CD4-positive, alpha-beta memory T cell (primary cell): ENCODE measurements around the gene BPGM. TPM values are rescaled to one million over a fixed set of nuclear protein-coding genes. Genes with fewer than 3 reads are reported as not detected.

Experiments
- CTCF ChIA-PET: fragments of 350-600 bp; sonication (Branson Sonifier 250); formaldehyde crosslinking; loops from one replicate; lab custom pipeline; 2021; ENCODE audit warnings: inconsistent platforms; ENCODE audit not compliant: partially characterized antibody; lab: Charles Lee
- POLR2A ChIA-PET: fragments of 350-600 bp; sonication (Branson Sonifier 250); formaldehyde crosslinking; loops from one replicate; lab custom pipeline; 2021; ENCODE audit not compliant: partially characterized antibody; lab: Charles Lee
- DNase-seq, 5 donors: peaks; one replicate each; pipeline versions ENCODE4 v3.0.0 to v3.0.0-alpha.2; 2020 to 2022; ENCODE audit warnings: mixed read lengths in 1 of 5
- H3K27ac ChIP-seq: one replicate; pipeline ENCODE4 v1.7.0; 2013; ENCODE audit warnings: low read depth, low read length
- H3K27me3 ChIP-seq: 2 replicates; pipeline ENCODE4 v1.7.0; 2013; ENCODE audit warnings: mild to moderate bottlenecking, low read length, moderate library complexity; ENCODE audit not compliant: insufficient read depth
- H3K36me3 ChIP-seq: 2 replicates; pipeline ENCODE4 v1.7.0; 2013; ENCODE audit warnings: mild to moderate bottlenecking, low read length, moderate library complexity; ENCODE audit not compliant: insufficient read depth
- H3K4me1 ChIP-seq: 2 replicates; pipeline ENCODE4 v1.7.0; 2013; ENCODE audit warnings: mild to moderate bottlenecking, low read length, moderate library complexity; ENCODE audit not compliant: insufficient read depth
- H3K4me3 ChIP-seq, 2 donors: one replicate each; pipeline ENCODE4 v1.7.0; 2013; ENCODE audit warnings: low read length in 2 of 2, mild to moderate bottlenecking in 1 of 2
- H3K9me3 ChIP-seq, 2 donors: one replicate each; pipeline ENCODE4 v1.7.0; 2013; ENCODE audit warnings: low read length in 2 of 2, control low read depth in 1 of 2; ENCODE audit not compliant: control insufficient read depth in 1 of 2
- H3K27ac Mint-ChIP-seq, 7 donors: one replicate each; pipeline ENCODE4 v1.8.0; 2020 to 2021; ENCODE audit warnings: mixed read lengths in 7 of 7, mild to moderate bottlenecking in 6 of 7, inconsistent platforms in 3 of 7, moderate library complexity in 3 of 7
- H3K27me3 Mint-ChIP-seq, 2 donors: one replicate each; pipeline ENCODE4 v1.8.0; 2020 to 2021; ENCODE audit warnings: mixed read lengths in 2 of 2
- H3K36me3 Mint-ChIP-seq, 2 donors: one replicate each; pipeline ENCODE4 v1.8.0; 2020 to 2021; ENCODE audit warnings: mixed read lengths in 2 of 2, inconsistent platforms in 1 of 2, mild to moderate bottlenecking in 1 of 2
- H3K4me1 Mint-ChIP-seq, 4 donors: one replicate each; pipeline ENCODE4 v1.8.0; 2020 to 2021; ENCODE audit warnings: mixed read lengths in 4 of 4, mild to moderate bottlenecking in 1 of 4
- H3K4me3 Mint-ChIP-seq, 8 donors: one replicate each; pipeline ENCODE4 v1.8.0; 2020 to 2021; ENCODE audit warnings: mixed read lengths in 8 of 8, mild to moderate bottlenecking in 7 of 8, moderate library complexity in 6 of 8, inconsistent platforms in 3 of 8
- H3K9me3 Mint-ChIP-seq, 8 donors: one replicate each; pipeline ENCODE4 v1.8.0; 2020 to 2021; ENCODE audit warnings: mixed read lengths in 8 of 8, mild to moderate bottlenecking in 5 of 8, inconsistent platforms in 3 of 8, moderate library complexity in 1 of 8
- intact Hi-C: fragments of 100-400 bp; cut with micrococcal nuclease; formaldehyde crosslinking; loops from one replicate; pipeline ENCODE4 v1.15.1; 2023
- polyA plus RNA-seq, 2 donors: library from polyadenylated mRNA; unstranded; fragments of 300-500 nt; fragmentation: Illumina TruSeq; gene quantifications; one replicate each; pipeline ENCODE4 v1.2.3, GENCODE V29; 2021
- total RNA-seq, 2 experiments: library from RNA; stranded (reverse); gene quantifications; one replicate each; pipeline ENCODE4 v1.2.3, GENCODE V29; 2021

The BPGM gene
- total and polyA plus RNA-seq, 4 experiments from 2014 or later, result 13.7 to 27.8 (median 18.4) TPM

DNA sequence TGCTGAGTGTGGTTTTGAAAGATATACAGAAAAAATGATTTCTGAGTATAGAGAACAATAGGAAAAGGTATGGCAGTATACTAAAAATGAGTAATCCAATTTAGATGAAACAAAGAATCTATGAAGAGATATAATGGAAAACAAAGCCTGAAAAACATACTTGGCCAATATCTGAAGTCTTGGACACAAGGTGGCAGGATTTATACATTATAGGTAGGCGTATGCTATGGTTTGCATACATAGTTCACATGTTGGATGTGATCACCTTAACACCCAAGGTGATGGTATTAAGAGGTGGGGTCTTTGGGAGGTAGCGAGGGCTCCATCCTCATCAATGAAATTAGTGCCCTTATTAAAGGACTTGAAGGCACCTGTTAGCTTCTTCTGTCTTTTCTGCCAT is 34.5 kb upstream of the BPGM start:
- intact Hi-C loops, result loop anchor here (1.0 kb wide), 1 partner anchor 342 kb away; no protein-coding TSS in a partner anchor
- Mint-ChIP-seq H3K4me1 (peaks cover 0 to 2% (median 0%) of the 10 kb centered on the region in 4 donors), H3K27ac (no peak overlapping the region), H3K36me3 (no peaks in the 10 kb centered on the region), H3K27me3 (peaks cover 21 to 24% of the 10 kb centered on the region in 2 donors), H3K4me3 (no peak overlapping the region), H3K9me3 (peaks cover 0 to 2% (median 0%) of the 10 kb centered on the region in 8 donors)
- H3K27ac ChIP-seq, result no peak overlapping the region
- no peak for DNase-seq
- CTCF ChIA-PET, result interaction anchor here (0.9 to 3.6 kb wide), 7 partner anchors 10 to 342 kb away, joined by 3 to 15 read pairs (median 8); no protein-coding TSS in a partner anchor
- POLR2A ChIA-PET, result no interaction called here
- H3K27me3 ChIP-seq, result no peaks in the 10 kb centered on the region
- no peaks in the 10 kb centered on the region for H3K4me1 ChIP-seq
- H3K9me3 ChIP-seq, result no peaks in the 10 kb centered on the region
- no peaks in the 10 kb centered on the region for H3K36me3 ChIP-seq
- no peak overlapping the region for H3K4me3 ChIP-seq

- no peaks in the 10 kb centered on the region for H3K4me1 ChIP-seq
- H3K36me3 ChIP-seq, result no peaks in the 10 kb centered on the region
- Mint-ChIP-seq H3K9me3 (peaks cover 0 to 2% (median 0%) of the 10 kb centered on the region in 8 donors), H3K27me3 (peaks cover 20 to 21% of the 10 kb centered on the region in 2 donors), H3K4me3 (no peak overlapping the region), H3K27ac (no peak overlapping the region), H3K36me3 (no peaks in the 10 kb centered on the region), H3K4me1 (peaks cover 0 to 2% (median 0%) of the 10 kb centered on the region in 4 donors)
- intact Hi-C loops, result no loop called here
- ChIA-PET CTCF (interaction anchor here (0.9 to 3.6 kb wide), 2 partner anchors 9 to 181 kb away, joined by 3 to 15 read pairs; no protein-coding TSS in a partner anchor), POLR2A (no interaction called here)
- H3K4me3 ChIP-seq, result no peak overlapping the region
- no peaks in the 10 kb centered on the region for H3K27me3 ChIP-seq
- H3K27ac ChIP-seq, result no peak overlapping the region
- H3K9me3 ChIP-seq, result no peaks in the 10 kb centered on the region
- no peak for DNase-seq
These were observed 32.9 kb upstream of the BPGM start for GRCh38 chr7:134613623-134614347.

DNA sequence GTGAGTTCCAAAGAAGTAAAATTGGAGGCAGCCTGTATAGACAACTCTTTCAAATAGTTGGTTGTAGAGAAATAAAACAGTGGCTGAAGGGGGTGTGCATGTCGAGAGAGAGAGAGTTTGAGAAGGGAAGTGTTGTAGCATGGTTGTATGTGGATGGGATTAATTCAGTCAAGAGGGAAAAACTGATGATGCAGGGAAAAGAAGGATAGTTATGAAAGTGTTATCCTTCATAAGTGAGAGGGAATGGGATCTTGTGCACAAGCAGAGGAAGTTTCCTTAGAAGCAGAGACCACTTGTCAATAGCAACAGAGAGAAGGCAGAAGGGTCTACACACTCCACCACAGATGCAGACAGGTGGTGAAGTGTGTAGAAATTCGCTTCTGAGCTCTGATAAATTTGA is 30.0 kb upstream of the BPGM start:
- peaks cover 0 to 2% (median 0%) of the 10 kb centered on the region in 8 donors for H3K9me3 Mint-ChIP-seq
- H3K27me3 Mint-ChIP-seq, result peaks cover 13 to 14% of the 10 kb centered on the region in 2 donors
- H3K36me3 Mint-ChIP-seq, result no peaks in the 10 kb centered on the region
- Histone ChIP-seq H3K36me3 (no peaks in the 10 kb centered on the region), H3K9me3 (no peaks in the 10 kb centered on the region), H3K4me3 (no peak overlapping the region), H3K27me3 (no peaks in the 10 kb centered on the region), H3K27ac (no peak overlapping the region), H3K4me1 (no peaks in the 10 kb centered on the region)
- DNase-seq, result no peak
- intact Hi-C loops, result no loop called here
- H3K4me1 Mint-ChIP-seq, result peaks cover 0 to 2% (median 0%) of the 10 kb centered on the region in 4 donors
- POLR2A ChIA-PET, result no interaction called here
- CTCF ChIA-PET, result interaction anchor here (9.1 kb wide), 1 partner anchor 9 kb away, joined by 53 read pairs; no protein-coding TSS in a partner anchor
- H3K4me3 Mint-ChIP-seq, result no peak overlapping the region
- H3K27ac Mint-ChIP-seq, result no peak overlapping the region

DNA sequence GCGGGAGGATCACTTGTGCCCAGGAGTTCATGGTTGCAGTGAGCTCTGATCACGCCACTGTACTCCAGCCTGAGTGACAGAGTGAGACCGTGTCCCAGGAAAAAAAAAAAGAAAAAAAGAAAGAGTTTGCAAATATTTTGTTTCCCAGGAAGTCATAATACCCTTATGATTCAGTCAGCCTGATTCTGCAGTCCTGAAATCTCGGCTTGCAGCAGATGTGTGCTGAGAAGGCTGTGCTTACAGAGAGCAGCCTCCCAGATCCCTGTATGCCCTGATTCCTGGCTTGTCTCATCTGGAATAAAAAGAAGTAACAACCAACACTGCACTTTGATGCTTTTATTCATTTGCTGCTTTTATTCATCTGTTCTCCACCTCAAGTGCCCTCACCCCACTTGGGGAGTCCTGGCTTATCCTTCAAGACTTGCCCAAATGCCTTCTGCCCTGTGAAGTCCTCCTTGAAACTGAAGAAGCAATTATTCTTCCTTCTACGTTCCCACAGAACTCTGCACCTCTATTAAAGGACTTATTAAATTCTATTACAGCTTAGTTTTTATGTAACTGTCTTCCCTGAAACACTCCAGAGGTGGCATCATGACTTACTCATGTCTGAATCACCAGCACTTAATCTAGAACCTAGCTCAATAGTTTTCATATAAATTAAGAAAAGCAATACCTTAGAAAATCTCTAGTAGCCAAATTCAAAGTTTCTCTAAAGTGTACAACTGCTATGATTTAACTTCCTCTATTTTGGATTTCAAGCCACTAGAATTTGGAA is 27.7 kb upstream of the BPGM start:
- intact Hi-C loops, result no loop called here
- ChIA-PET POLR2A (no interaction called here), CTCF (interaction anchor here (9.1 kb wide), 1 partner anchor 11 kb away, joined by 53 read pairs; no protein-coding TSS in a partner anchor)
- no peak overlapping the region for H3K27ac ChIP-seq
- Mint-ChIP-seq H3K4me3 (no peak overlapping the region), H3K4me1 (no peaks in the 10 kb centered on the region), H3K27me3 (peaks cover 16 to 23% of the 10 kb centered on the region in 2 donors), H3K36me3 (no peaks in the 10 kb centered on the region), H3K27ac (no peak overlapping the region), H3K9me3 (no peaks in the 10 kb centered on the region)
- no peaks in the 10 kb centered on the region for H3K9me3 ChIP-seq
- H3K27me3 ChIP-seq, result peaks cover 9% of the 10 kb centered on the region
- H3K4me3 ChIP-seq, result no peak overlapping the region
- no peaks in the 10 kb centered on the region for H3K4me1 ChIP-seq
- DNase-seq, result no peak
- H3K36me3 ChIP-seq, result no peaks in the 10 kb centered on the region

- no peaks in the 10 kb centered on the region for H3K36me3 Mint-ChIP-seq
- H3K4me3 Mint-ChIP-seq, result no peak overlapping the region
- CTCF ChIA-PET, result interaction anchor here (0.7 to 9.1 kb wide), 4 partner anchors 12 to 187 kb away, joined by 3 to 53 read pairs (median 4); no protein-coding TSS in a partner anchor
- Histone ChIP-seq H3K9me3 (no peaks in the 10 kb centered on the region), H3K4me1 (no peaks in the 10 kb centered on the region), H3K27ac (no peak overlapping the region), H3K4me3 (no peak overlapping the region), H3K36me3 (no peaks in the 10 kb centered on the region), H3K27me3 (peaks cover 9% of the 10 kb centered on the region)
- peaks cover 18 to 26% of the 10 kb centered on the region in 2 donors for H3K27me3 Mint-ChIP-seq
- no peak for DNase-seq
- intact Hi-C loops, result no loop called here
- no peaks in the 10 kb centered on the region for H3K4me1 Mint-ChIP-seq
- POLR2A ChIA-PET, result no interaction called here
- H3K9me3 Mint-ChIP-seq, result no peaks in the 10 kb centered on the region
- H3K27ac Mint-ChIP-seq, result no peak overlapping the region
These were observed 26.9 kb upstream of the BPGM start for GRCh38 chr7:134619627-134620331.

DNA sequence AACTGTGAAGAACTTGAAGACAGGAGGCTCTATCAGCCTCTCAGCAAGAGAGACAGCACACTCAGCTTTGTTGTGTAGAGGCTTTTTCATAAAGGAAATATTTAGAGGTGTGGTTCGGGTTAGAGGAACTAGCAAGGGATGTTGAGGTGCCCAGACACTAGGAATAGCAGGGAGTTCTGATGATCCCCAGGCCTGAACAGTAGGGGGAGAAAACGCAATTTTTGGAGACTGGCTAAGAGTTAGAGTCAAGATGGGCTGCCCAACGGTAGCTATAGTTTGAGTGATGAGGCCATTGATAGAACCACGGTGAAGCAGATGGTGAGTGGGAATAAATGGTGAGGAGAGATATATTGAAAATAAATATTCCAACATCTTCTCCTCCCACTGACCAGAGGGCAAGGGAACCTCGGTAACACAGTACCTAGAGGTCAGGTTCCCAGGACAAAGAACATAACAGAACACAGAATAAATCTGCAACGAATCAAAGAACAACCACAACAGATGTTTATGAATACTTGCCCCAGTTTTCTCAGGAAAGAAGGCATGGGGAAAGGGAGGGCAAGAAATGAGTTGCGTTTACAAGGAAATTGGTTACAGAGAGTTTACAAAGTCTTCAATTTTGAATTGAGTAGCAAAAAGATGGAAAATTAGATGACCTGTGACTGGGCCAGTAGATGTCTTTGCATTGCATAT is 24.2 kb upstream of the BPGM start:
- H3K27ac ChIP-seq, result no peak overlapping the region
- Mint-ChIP-seq H3K4me3 (no peak overlapping the region), H3K4me1 (no peaks in the 10 kb centered on the region), H3K36me3 (no peaks in the 10 kb centered on the region), H3K27ac (no peak overlapping the region), H3K9me3 (no peaks in the 10 kb centered on the region), H3K27me3 (peaks cover 20 to 26% of the 10 kb centered on the region in 2 donors)
- no peak for DNase-seq
- peaks cover 9% of the 10 kb centered on the region for H3K27me3 ChIP-seq
- ChIA-PET POLR2A (no interaction called here), CTCF (interaction anchor here (0.6 to 9.1 kb wide), 5 partner anchors 9 to 52 kb away, joined by 3 to 53 read pairs (median 3); no protein-coding TSS in a partner anchor)
- H3K4me1 ChIP-seq, result no peaks in the 10 kb centered on the region
- no peak overlapping the region for H3K4me3 ChIP-seq
- no peaks in the 10 kb centered on the region for H3K9me3 ChIP-seq
- intact Hi-C loops, result no loop called here
- H3K36me3 ChIP-seq, result no peaks in the 10 kb centered on the region
